ENCODE results near the gene SENP1. TPM values are rescaled to one million over a fixed set of nuclear protein-coding genes. Genes with fewer than 3 reads are reported as not detected.

Gene SENP1
- total RNA-seq, 2 donors from 2014 or later = 11.5 to 49.6 TPM

GRCh38 chr12:48008950-48009349 is 96.9 kb downstream of the SENP1 start:
- no peaks in the 10 kb centered on the region for H3K9me3 ChIP-seq
- WGBS = 83% methylated on average over 4 of the region's 4 CpGs

GRCh38 chr12:48008349-48008748 is 97.5 kb downstream of the SENP1 start:
- Histone ChIP-seq H3K4me3 (no peak overlapping the region), H3K4me1 (replicated peaks) (peaks cover 9% of the 10 kb centered on the region), H3K27me3 (replicated peaks; ENCODE audit: insufficient read depth) (peaks cover 14% of the 10 kb centered on the region), H3K36me3 (no peaks in the 10 kb centered on the region), H3K27ac (no peak overlapping the region), H3K9me3 (no peaks in the 10 kb centered on the region)
- DNase-seq (ENCODE audit: low spot score) = no peak
- intact Hi-C loops (cut with DNase I) = no loop called here
- TF ChIP-seq POLR2AphosphoS5 (IDR thresholded peaks at IDR 0.05) (no peak), POLR2A (IDR thresholded peaks at IDR 0.05) (no peak), CTCF (IDR thresholded peaks at IDR 0.05) (no peak)
- WGBS = 63% methylated on average over 2 of the region's 2 CpGs

More at GRCh38 chr12:48008950-48009349, 96.9 kb downstream of the SENP1 start:
- Histone ChIP-seq H3K27me3 (replicated peaks; ENCODE audit: insufficient read depth) (peaks cover 13% of the 10 kb centered on the region), H3K4me1 (replicated peaks) (peaks cover 7% of the 10 kb centered on the region), H3K27ac (no peak overlapping the region), H3K4me3 (no peak overlapping the region), H3K36me3 (no peaks in the 10 kb centered on the region)
- no peak for TF ChIP-seq POLR2A (IDR thresholded peaks at IDR 0.05)
- intact Hi-C loops (cut with DNase I) = no loop called here
- no peak for DNase-seq (ENCODE audit: low spot score)

DNA sequence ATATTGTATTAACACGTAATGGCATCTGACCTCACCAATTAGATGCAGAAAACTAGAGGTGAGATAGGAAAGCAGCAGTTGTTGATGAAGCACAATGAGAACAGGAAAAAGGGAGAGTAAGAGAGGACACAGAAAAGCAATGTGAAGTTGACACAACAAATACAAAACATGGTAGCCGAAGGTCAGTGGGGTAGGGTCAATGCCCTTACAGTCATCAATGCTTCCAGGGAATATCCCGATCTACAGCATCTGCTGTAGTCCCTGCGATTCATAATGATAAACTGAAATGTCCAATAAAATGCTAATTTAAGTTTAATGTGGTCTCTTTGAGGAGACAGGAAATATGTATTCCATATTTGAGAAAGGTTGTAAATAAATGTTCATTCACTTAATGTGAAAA is 98.7 kb downstream of the SENP1 start:
- Histone ChIP-seq H3K4me3 (no peak overlapping the region), H3K4me1 (replicated peaks) (peaks cover 10% of the 10 kb centered on the region), H3K9me3 (no peaks in the 10 kb centered on the region), H3K27ac (no peak overlapping the region), H3K27me3 (replicated peaks; ENCODE audit: insufficient read depth) (peaks cover 14% of the 10 kb centered on the region), H3K36me3 (no peaks in the 10 kb centered on the region)
- 85% methylated on average over 4 of the region's 4 CpGs for WGBS
- intact Hi-C loops (cut with DNase I) = no loop called here
- DNase-seq (ENCODE audit: low spot score) = no peak
- TF ChIP-seq POLR2A (IDR thresholded peaks at IDR 0.05) = no peak

DNA sequence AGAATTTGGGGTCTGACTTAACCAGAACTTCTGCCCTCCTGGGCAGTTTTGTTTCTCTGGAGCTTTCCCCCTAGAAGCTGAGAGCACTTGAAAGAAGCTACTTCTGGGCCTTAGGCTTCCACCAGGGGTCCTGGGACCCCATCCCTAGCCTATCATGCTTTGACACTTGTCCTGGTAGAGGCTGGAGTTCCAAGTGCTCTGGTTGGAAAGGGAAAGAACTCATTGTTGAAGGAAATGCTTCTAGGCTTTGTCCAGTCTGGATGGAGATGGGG is 100.2 kb downstream of the SENP1 start:
- DNase-seq (ENCODE audit: low spot score) = no peak
- Histone ChIP-seq H3K36me3 (no peaks in the 10 kb centered on the region), H3K9me3 (no peaks in the 10 kb centered on the region), H3K27me3 (replicated peaks; ENCODE audit: insufficient read depth) (peaks cover 14% of the 10 kb centered on the region), H3K27ac (no peak overlapping the region), H3K4me1 (replicated peaks) (peaks cover 16% of the 10 kb centered on the region), H3K4me3 (no peak overlapping the region)
- TF ChIP-seq CTCF (IDR thresholded peaks at IDR 0.05) = no peak
- no peak for TF ChIP-seq POLR2A (IDR thresholded peaks at IDR 0.05)
- no peak for TF ChIP-seq POLR2AphosphoS5 (IDR thresholded peaks at IDR 0.05)
- intact Hi-C loops (cut with DNase I) = no loop called here

GRCh38 chr12:48005001-48005749 is 100.7 kb downstream of the SENP1 start:
- WGBS = 52% methylated on average over 29 of the region's 30 CpGs

More at GRCh38 chr12:48005001-48005749, 100.7 kb downstream of the SENP1 start:
- Histone ChIP-seq H3K27me3 (replicated peaks; ENCODE audit: insufficient read depth) (peaks cover 14% of the 10 kb centered on the region), H3K4me3 (no peak overlapping the region), H3K9me3 (no peaks in the 10 kb centered on the region), H3K4me1 (replicated peaks) (peaks cover 16% of the 10 kb centered on the region), H3K36me3 (no peaks in the 10 kb centered on the region), H3K27ac (no peak overlapping the region)
- no peak for DNase-seq (ENCODE audit: low spot score)
- no peak for TF ChIP-seq CTCF (IDR thresholded peaks at IDR 0.05)
- TF ChIP-seq POLR2A (IDR thresholded peaks at IDR 0.05) = no peak
- no peak for TF ChIP-seq POLR2AphosphoS5 (IDR thresholded peaks at IDR 0.05)
- intact Hi-C loops (cut with DNase I) = no loop called here

Measured in prostate gland (tissue), 2 donors.